MM.1S (cell line): ENCODE measurements around the gene PRKCD.

ENCODE experiments used
- DNase-seq: peaks from one replicate; pipeline ENCODE4 v3.0.0-alpha.2; 2015
- H2AFZ ChIP-seq: fragments of 300-600 bp; sonication (generic); 2 replicates; pipeline ENCODE4 v1.6.0; 2016; ENCODE audit warnings: antibody characterized with exemption, low read length
- H3F3A ChIP-seq: fragments of 300-600 bp; sonication (generic); 2 replicates; pipeline ENCODE4 v1.6.1; 2016; ENCODE audit warnings: mild to moderate bottlenecking, antibody characterized with exemption, low read length, moderate library complexity, mixed read lengths; ENCODE audit not compliant: insufficient read depth
- H3K27ac ChIP-seq: fragments of 300-600 bp; sonication (generic); 2 replicates; pipeline ENCODE4 v1.5.1; 2016; ENCODE audit warnings: mild to moderate bottlenecking, low read length
- H3K27me3 ChIP-seq: fragments of 300-600 bp; sonication (generic); replicated peaks from 2 replicates; pipeline ENCODE4 v1.6.0; 2016; ENCODE audit warnings: low read length; ENCODE audit not compliant: insufficient read depth
- H3K36me3 ChIP-seq: fragments of 300-600 bp; sonication (generic); replicated peaks from 2 replicates; pipeline ENCODE4 v1.6.1; 2016; ENCODE audit warnings: mild to moderate bottlenecking, low read length, mixed read lengths; ENCODE audit not compliant: insufficient read depth
- H3K4me1 ChIP-seq: fragments of 300-600 bp; sonication (generic); 2 replicates; pipeline ENCODE4 v1.6.1; 2016; ENCODE audit warnings: low read length, mixed read lengths
- H3K4me2 ChIP-seq: fragments of 300-600 bp; sonication (generic); 2 replicates; pipeline ENCODE4 v1.6.0; 2016; ENCODE audit warnings: low read depth, low read length
- H3K4me3 ChIP-seq: fragments of 300-600 bp; sonication (generic); 2 replicates; pipeline ENCODE4 v1.5.1; 2016; ENCODE audit warnings: low read length, mixed read lengths
- H3K79me2 ChIP-seq: fragments of 300-600 bp; sonication (generic); 2 replicates; pipeline ENCODE4 v1.6.1; 2016; ENCODE audit warnings: mixed run types, low read length, mixed read lengths
- H3K9ac ChIP-seq: fragments of 300-600 bp; sonication (generic); 2 replicates; pipeline ENCODE4 v1.6.1; 2016; ENCODE audit warnings: low read length, mixed read lengths
- H3K9me2 ChIP-seq: fragments of 300-600 bp; sonication (generic); replicated peaks from 2 replicates; pipeline ENCODE4 v1.6.1; 2016; ENCODE audit warnings: mild to moderate bottlenecking, low read length, mixed read lengths; ENCODE audit not compliant: insufficient read depth
- H3K9me3 ChIP-seq: fragments of 300-600 bp; sonication (generic); replicated peaks from 2 replicates; pipeline ENCODE4 v1.6.1; 2016; ENCODE audit warnings: mild to moderate bottlenecking, low read length, mixed read lengths; ENCODE audit not compliant: insufficient read depth
- H4K20me1 ChIP-seq: fragments of 300-600 bp; sonication (generic); 2 replicates; pipeline ENCODE4 v1.6.1; 2016; ENCODE audit warnings: mild to moderate bottlenecking, low read length, moderate library complexity, mixed read lengths; ENCODE audit not compliant: insufficient read depth
- EZH2 ChIP-seq: fragments of 300-600 bp; sonication (generic); optimal IDR thresholded peaks from 2 replicates; pipeline ENCODE3; 2017; ENCODE audit warnings: low read depth, mild to moderate bottlenecking, antibody characterized with exemption, low read length, mixed read lengths
- EZH2phosphoT487 ChIP-seq: fragments of 300-600 bp; sonication (generic); IDR thresholded peaks from 2 replicates; pipeline ENCODE4 v1.6.1; 2018; ENCODE audit warnings: antibody characterized with exemption, low read length
- TF ChIP-seq, protein P1 (sequence below): fragments of 300-600 bp; sonication (generic); IDR thresholded peaks from 2 replicates; pipeline ENCODE4 v1.5.1; 2016; ENCODE audit warnings: antibody characterized with exemption, low read length, mixed read lengths

Gene PRKCD

GRCh38 chr3:53234130-53234840 is 73.3 kb downstream of the PRKCD start:
- Histone ChIP-seq H3K4me2 (no peak overlapping the region), H3K4me1 (peaks cover 10% of the 10 kb centered on the region; the same call in 1 of the 2 replicates), H3K9ac (no peak overlapping the region), H3K36me3 (peaks cover 8% of the 10 kb centered on the region), H3K9me3 (no peaks in the 10 kb centered on the region), H3F3A (peaks cover 8% of the 10 kb centered on the region), H3K9me2 (no peaks in the 10 kb centered on the region), H4K20me1 (no peaks in the 10 kb centered on the region), H2AFZ (no peak overlapping the region), H3K27me3 (no peaks in the 10 kb centered on the region), H3K79me2 (peaks cover 52% of the 10 kb centered on the region), H3K27ac (no peak overlapping the region), H3K4me3 (no peak overlapping the region)
- TF ChIP-seq, protein P1, sequence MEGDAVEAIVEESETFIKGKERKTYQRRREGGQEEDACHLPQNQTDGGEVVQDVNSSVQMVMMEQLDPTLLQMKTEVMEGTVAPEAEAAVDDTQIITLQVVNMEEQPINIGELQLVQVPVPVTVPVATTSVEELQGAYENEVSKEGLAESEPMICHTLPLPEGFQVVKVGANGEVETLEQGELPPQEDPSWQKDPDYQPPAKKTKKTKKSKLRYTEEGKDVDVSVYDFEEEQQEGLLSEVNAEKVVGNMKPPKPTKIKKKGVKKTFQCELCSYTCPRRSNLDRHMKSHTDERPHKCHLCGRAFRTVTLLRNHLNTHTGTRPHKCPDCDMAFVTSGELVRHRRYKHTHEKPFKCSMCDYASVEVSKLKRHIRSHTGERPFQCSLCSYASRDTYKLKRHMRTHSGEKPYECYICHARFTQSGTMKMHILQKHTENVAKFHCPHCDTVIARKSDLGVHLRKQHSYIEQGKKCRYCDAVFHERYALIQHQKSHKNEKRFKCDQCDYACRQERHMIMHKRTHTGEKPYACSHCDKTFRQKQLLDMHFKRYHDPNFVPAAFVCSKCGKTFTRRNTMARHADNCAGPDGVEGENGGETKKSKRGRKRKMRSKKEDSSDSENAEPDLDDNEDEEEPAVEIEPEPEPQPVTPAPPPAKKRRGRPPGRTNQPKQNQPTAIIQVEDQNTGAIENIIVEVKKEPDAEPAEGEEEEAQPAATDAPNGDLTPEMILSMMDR, result no peak
- no peak for TF ChIP-seq EZH2phosphoT487
- TF ChIP-seq EZH2, result no peak
- no peak for DNase-seq

DNA sequence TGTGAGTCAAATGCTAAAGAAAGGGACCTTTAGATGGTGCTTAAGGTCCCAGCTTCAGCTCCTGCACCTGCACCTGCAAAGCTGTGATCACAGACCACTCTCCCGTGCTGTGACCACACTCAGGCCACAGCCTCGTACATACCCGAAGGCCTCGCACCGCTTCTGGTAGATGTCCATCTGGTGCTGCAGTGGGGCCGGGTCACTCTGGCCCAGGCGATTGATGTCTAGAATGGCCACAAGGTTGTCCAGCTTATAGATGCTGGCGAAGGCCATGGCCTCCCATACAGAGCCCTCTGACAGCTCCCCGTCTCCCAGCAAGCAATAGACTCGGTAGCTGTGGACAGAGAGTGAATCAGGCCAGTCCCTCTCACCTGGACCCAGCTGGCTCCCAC is 73.8 kb downstream of the PRKCD start:
- Histone ChIP-seq H3K79me2 (peaks cover 58% of the 10 kb centered on the region), H3K36me3 (peaks cover 8% of the 10 kb centered on the region; the same call in 1 of the 2 replicates), H3K4me1 (peaks cover 10% of the 10 kb centered on the region; the same call in 1 of the 2 replicates)

DNA sequence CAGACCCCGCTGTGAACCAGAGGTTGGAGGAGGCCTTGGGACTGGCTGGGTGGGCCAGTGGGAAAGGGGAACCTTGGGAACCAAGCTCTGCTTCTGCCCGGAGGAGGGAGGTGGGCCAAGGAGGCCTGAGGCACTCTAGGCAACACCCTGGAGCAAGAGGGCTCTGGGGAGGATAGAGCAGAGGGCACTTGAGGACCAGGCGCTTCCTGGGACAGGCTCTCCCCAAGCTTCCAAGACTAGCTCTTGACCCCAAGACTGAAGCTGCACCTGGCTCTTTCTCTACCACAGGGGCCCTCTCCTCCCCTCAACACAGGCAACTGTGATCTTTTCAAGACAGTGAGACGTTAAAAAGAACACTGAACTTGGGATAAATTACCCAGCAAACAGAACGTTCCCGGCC is 74.5 kb downstream of the PRKCD start:
- peaks cover 4% of the 10 kb centered on the region; the same call in 1 of the 2 replicates for H3F3A ChIP-seq
- TF ChIP-seq EZH2phosphoT487, result no peak
- no peak for TF ChIP-seq EZH2
- TF ChIP-seq, protein P1, result no peak
- H3K79me2 ChIP-seq, result peaks cover 65% of the 10 kb centered on the region
- peaks cover 10% of the 10 kb centered on the region; the same call in 1 of the 2 replicates for H3K4me1 ChIP-seq
- H3K36me3 ChIP-seq, result peaks cover 6% of the 10 kb centered on the region
- H3K9me3 ChIP-seq, result no peaks in the 10 kb centered on the region
- H3K27ac ChIP-seq, result no peak overlapping the region
- no peak overlapping the region for H3K4me2 ChIP-seq
- H2AFZ ChIP-seq, result no peak overlapping the region
- H3K27me3 ChIP-seq, result no peaks in the 10 kb centered on the region
- H3K4me3 ChIP-seq, result no peak overlapping the region
- no peak overlapping the region for H3K9ac ChIP-seq
- H4K20me1 ChIP-seq, result no peaks in the 10 kb centered on the region
- H3K9me2 ChIP-seq, result no peaks in the 10 kb centered on the region
- no peak for DNase-seq

More for the DNA sequence above, 73.8 kb downstream of the PRKCD start:
- Histone ChIP-seq H2AFZ (no peak overlapping the region), H3K27me3 (no peaks in the 10 kb centered on the region), H3F3A (peaks cover 8% of the 10 kb centered on the region), H3K27ac (no peak overlapping the region), H3K4me2 (no peak overlapping the region), H3K9ac (no peak overlapping the region), H3K9me3 (no peaks in the 10 kb centered on the region), H4K20me1 (no peaks in the 10 kb centered on the region), H3K4me3 (no peak overlapping the region), H3K9me2 (no peaks in the 10 kb centered on the region)
- no peak for DNase-seq
- TF ChIP-seq EZH2, result no peak
- no peak for TF ChIP-seq EZH2phosphoT487
- TF ChIP-seq, protein P1, result no peak
